Esophagus squamous epithelium (tissue), 4 donors: ENCODE results near the gene RAB27A.

ENCODE experiments used
- POLR2A ChIP-seq, 4 donors: fragments of 450-650 bp; IDR thresholded peaks; one replicate each; pipeline ENCODE4 v1.6.1; 2017; ENCODE audit warnings: antibody characterized with exemption in 4 of 4, mild to moderate bottlenecking in 4 of 4, moderate library complexity in 3 of 4
- TF ChIP-seq, protein P1 (sequence below), 6 experiments: fragments of 450-650 bp in 4 of 6; fragments of 200-600 bp in 2 of 6; sonication (generic) in 2 of 6; IDR thresholded peaks; one replicate each; pipeline ENCODE4 v1.5.1; 2016 to 2019; ENCODE audit warnings: antibody characterized with exemption in 6 of 6, mild to moderate bottlenecking in 4 of 6, moderate library complexity in 4 of 6

DNA sequence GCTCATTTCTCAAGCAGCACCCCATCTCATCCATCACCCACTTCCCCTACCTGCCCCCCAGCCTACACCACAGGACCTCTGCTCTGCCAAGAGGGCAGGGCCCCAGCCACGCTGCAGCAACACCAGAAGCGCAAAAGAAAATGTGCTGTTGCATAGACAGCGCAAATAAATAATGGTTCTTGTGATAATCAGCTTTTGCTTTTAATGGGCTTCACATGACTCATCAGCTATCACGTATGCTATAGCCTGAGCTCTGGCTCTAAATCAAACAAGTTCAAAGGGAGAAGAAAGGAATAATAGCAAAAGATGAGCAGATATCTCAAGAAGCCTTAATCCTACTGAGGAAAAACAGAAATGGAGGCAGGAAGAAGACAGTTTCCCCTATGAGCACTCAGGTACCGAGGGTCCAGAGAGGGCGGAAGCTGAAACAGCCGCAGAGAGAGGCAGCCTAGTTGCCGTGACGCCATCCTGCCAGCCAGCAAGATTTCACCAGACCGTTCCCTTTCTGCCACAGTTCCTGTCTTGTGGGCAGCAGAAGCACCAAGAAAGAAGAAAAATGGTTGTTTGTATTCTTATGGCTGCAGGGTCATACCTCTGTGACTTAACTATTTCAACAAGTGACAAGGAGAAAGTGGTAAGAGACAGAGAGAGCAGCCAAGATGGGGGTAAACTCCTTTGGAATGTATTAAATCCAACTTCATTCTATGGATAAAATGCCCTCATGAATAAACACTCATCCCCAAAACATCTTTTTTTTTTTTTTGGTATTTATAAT is 22.0 kb downstream of the RAB27A start:
- TF ChIP-seq, protein P1, sequence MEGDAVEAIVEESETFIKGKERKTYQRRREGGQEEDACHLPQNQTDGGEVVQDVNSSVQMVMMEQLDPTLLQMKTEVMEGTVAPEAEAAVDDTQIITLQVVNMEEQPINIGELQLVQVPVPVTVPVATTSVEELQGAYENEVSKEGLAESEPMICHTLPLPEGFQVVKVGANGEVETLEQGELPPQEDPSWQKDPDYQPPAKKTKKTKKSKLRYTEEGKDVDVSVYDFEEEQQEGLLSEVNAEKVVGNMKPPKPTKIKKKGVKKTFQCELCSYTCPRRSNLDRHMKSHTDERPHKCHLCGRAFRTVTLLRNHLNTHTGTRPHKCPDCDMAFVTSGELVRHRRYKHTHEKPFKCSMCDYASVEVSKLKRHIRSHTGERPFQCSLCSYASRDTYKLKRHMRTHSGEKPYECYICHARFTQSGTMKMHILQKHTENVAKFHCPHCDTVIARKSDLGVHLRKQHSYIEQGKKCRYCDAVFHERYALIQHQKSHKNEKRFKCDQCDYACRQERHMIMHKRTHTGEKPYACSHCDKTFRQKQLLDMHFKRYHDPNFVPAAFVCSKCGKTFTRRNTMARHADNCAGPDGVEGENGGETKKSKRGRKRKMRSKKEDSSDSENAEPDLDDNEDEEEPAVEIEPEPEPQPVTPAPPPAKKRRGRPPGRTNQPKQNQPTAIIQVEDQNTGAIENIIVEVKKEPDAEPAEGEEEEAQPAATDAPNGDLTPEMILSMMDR (IDR thresholded peaks at IDR 0.05) = no peak
- no peak for TF ChIP-seq POLR2A (IDR thresholded peaks at IDR 0.05)
